G401 (cell line): ENCODE data around the gene CYP2W1. TPM values are rescaled to one million over a fixed set of nuclear protein-coding genes. Genes with fewer than 3 reads are reported as not detected.
"Not testable (repeated sequence)": the region's sequence is repeated elsewhere in the genome, so short reads cannot be mapped to it uniquely, and the experiment has no call there.

Source experiments
- DNase-seq: peaks from one replicate; pipeline ENCODE4 v3.0.0-alpha.2; 2015; ENCODE audit warnings: low spot score
- in situ Hi-C: cut with HindIII; loops from 2 replicates; pipeline ENCODE4 v1.10.0; 2016; ENCODE audit warnings: low sequenced_read_pairs, mixed read lengths
- total RNA-seq: library from RNA; depleted of rRNA; stranded (reverse); fragments of >200 nt; shearing (Covaris generic); gene quantifications from 2 replicates; pipeline ENCODE4 v1.2.3, GENCODE V29; 2014

Gene CYP2W1
- total RNA-seq, 1 experiment from 2014 or later: 0.34 TPM

GRCh38 chr7:949021-949934, 33.7 kb upstream of the CYP2W1 start:
- DNase-seq: peak; percentile 50
- in situ Hi-C loops: no loop called here

- no peak for DNase-seq
- in situ Hi-C loops: no loop called here
Measured at GRCh38 chr7:951881-952547, 31.0 kb upstream of the CYP2W1 start.

- DNase-seq: no peak
- in situ Hi-C loops: no loop called here
Measured at GRCh38 chr7:952548-953441, 30.2 kb upstream of the CYP2W1 start.

GRCh38 chr7:953547-954327, 29.2 kb upstream of the CYP2W1 start:
- DNase-seq: peak; percentile 92
- in situ Hi-C loops: no loop called here

GRCh38 chr7:954330-955238, 28.4 kb upstream of the CYP2W1 start, which contains the start of gene ADAP1:
Gene ADAP1, minus strand, starts transcription at chr7:954680. Its CDS starts 203 bp downstream, at chr7:954477.
- no peak for DNase-seq
- in situ Hi-C loops: no loop called here

GRCh38 chr7:956031-956430, 26.9 kb upstream of the CYP2W1 start:
- in situ Hi-C loops: no loop called here

GRCh38 chr7:957418-958220, 25.4 kb upstream of the CYP2W1 start:
- in situ Hi-C loops: no loop called here
- DNase-seq: no peak

More at GRCh38 chr7:956031-956430, 26.9 kb upstream of the CYP2W1 start:
- peak; percentile 97 for DNase-seq

GRCh38 chr7:958221-959200, 24.5 kb upstream of the CYP2W1 start:
- in situ Hi-C loops: no loop called here
- no peak for DNase-seq

GRCh38 chr7:959271-959670, 23.7 kb upstream of the CYP2W1 start:
- in situ Hi-C loops: no loop called here
- no peak for DNase-seq

GRCh38 chr7:959740-960139, 23.2 kb upstream of the CYP2W1 start:
- in situ Hi-C loops: loop anchor here (10.0 kb wide), 1 partner anchor 215 kb away; no protein-coding TSS in a partner anchor
- not testable (repeated sequence) for DNase-seq

- no peak for DNase-seq
- in situ Hi-C loops: loop anchor here (10.0 kb wide), 1 partner anchor 214 kb away; no protein-coding TSS in a partner anchor
Measured at GRCh38 chr7:960269-960871, 22.6 kb upstream of the CYP2W1 start.

- not testable (repeated sequence) for DNase-seq
- in situ Hi-C loops: loop anchor here (10.0 kb wide), 1 partner anchor 214 kb away; no protein-coding TSS in a partner anchor
Measured at GRCh38 chr7:960972-961371, 22.0 kb upstream of the CYP2W1 start.

GRCh38 chr7:961546-962400, 21.2 kb upstream of the CYP2W1 start:
- no peak for DNase-seq
- in situ Hi-C loops: loop anchor here (10.0 kb wide), 1 partner anchor 213 kb away; no protein-coding TSS in a partner anchor

- no peak for DNase-seq
- in situ Hi-C loops: loop anchor here (10.0 kb wide), 1 partner anchor 212 kb away; no protein-coding TSS in a partner anchor
Measured at GRCh38 chr7:962401-963081, 20.4 kb upstream of the CYP2W1 start.
